K562 (cell line): ENCODE measurements around the gene TBXAS1. TPM values are rescaled to one million over a fixed set of nuclear protein-coding genes. Genes with fewer than 3 reads are reported as not detected.

Source experiments
- ARID1B ChIP-seq: fragments of 450-650 bp; IDR thresholded peaks from 2 replicates; pipeline ENCODE4 v1.6.1; 2016; ENCODE audit warnings: antibody characterized with exemption, mild to moderate bottlenecking, inconsistent platforms
- CBX1 ChIP-seq: sonication (generic); IDR thresholded peaks from 2 replicates; pipeline ENCODE4 v1.6.1; 2016; ENCODE audit warnings: antibody characterized with exemption, low read depth, mild to moderate bottlenecking
- CLOCK ChIP-seq: fragments of 250-450 bp; sonication (Bioruptor Pico); IDR thresholded peaks from 2 replicates; pipeline ENCODE4 v1.4.0; 2020; ENCODE audit warnings: mild to moderate bottlenecking, moderate library complexity, borderline replicate concordance
- CREBBP ChIP-seq: IDR thresholded peaks from one replicate; pipeline ENCODE4 v1.6.1; 2012; ENCODE audit warnings: low read depth, mild to moderate bottlenecking, control low read depth, inconsistent platforms, low read length
- EGR1 ChIP-seq: fragments of 450-650 bp; conservative IDR thresholded peaks from 2 replicates; pipeline ENCODE4 v1.6.1; 2017; ENCODE audit warnings: mild to moderate bottlenecking
- ESRRA ChIP-seq: fragments of 450-650 bp; IDR thresholded peaks from 2 replicates; pipeline ENCODE4 v1.6.1; 2014; ENCODE audit warnings: low read depth, mild to moderate bottlenecking, moderate library complexity, borderline replicate concordance
- ETV1 ChIP-seq: fragments of 450-650 bp; conservative IDR thresholded peaks from 2 replicates; pipeline ENCODE4 v1.6.1; 2016; ENCODE audit warnings: missing genetic modification characterization, control low read depth, low read depth, missing compliant biosample characterization
- FOXJ3 ChIP-seq: sonication (generic); formaldehyde crosslinking; IDR thresholded peaks from 2 replicates; pipeline ENCODE4 v1.4.0; 2020; ENCODE audit warnings: mild to moderate bottlenecking, missing genetic modification reagents
- ILF3 ChIP-seq: fragments of 450-650 bp; IDR thresholded peaks from 2 replicates; pipeline ENCODE4 v1.6.1; 2018; ENCODE audit warnings: antibody characterized with exemption, mild to moderate bottlenecking, moderate library complexity, borderline replicate concordance
- KAT8 ChIP-seq: fragments of 450-650 bp; IDR thresholded peaks from 2 replicates; pipeline ENCODE4 v1.6.1; 2016; ENCODE audit warnings: low read depth, mild to moderate bottlenecking
- MYC ChIP-seq, 2 experiments: fragments of 250-450 bp in 1 of 2; sonication (Bioruptor Pico) in 1 of 2; IDR thresholded peaks; 2 replicates each; pipeline versions ENCODE4 v1.5.1 to v1.6.1; 2012 to 2021; ENCODE audit warnings: low read depth in 2 of 2, borderline replicate concordance in 1 of 2, improper control_type of control experiment in 1 of 2, low read length in 1 of 2, mild to moderate bottlenecking in 1 of 2, moderate library complexity in 1 of 2
- NFIX ChIP-seq: fragments of 250-450 bp; sonication (Bioruptor Pico); IDR thresholded peaks from 2 replicates; pipeline ENCODE4 v1.4.0; 2020; ENCODE audit warnings: low read depth, mild to moderate bottlenecking, moderate library complexity
- NR2C2 ChIP-seq, 2 experiments: fragments of 200-800 bp in 1 of 2; sonication (Bioruptor generic) in 1 of 2; sonication (generic) in 1 of 2; formaldehyde crosslinking in 1 of 2; IDR thresholded peaks; 2 replicates each; pipeline versions ENCODE4 v1.6.1 to v1.8.0; 2016 to 2022; ENCODE audit warnings: mild to moderate bottlenecking in 1 of 2, missing compliant biosample characterization in 1 of 2, missing genetic modification characterization in 1 of 2, missing genetic modification reagents in 1 of 2
- PHF20 ChIP-seq: fragments of 450-650 bp; IDR thresholded peaks from 2 replicates; pipeline ENCODE4 v1.6.1; 2018; ENCODE audit not compliant: partially characterized antibody
- SMAD4 ChIP-seq: fragments of 250-450 bp; sonication (Bioruptor Pico); conservative IDR thresholded peaks from 2 replicates; pipeline ENCODE4 v1.8.0; 2021; ENCODE audit warnings: inconsistent platforms, mild to moderate bottlenecking, moderate library complexity
- SPI1 ChIP-seq: IDR thresholded peaks from 2 replicates; pipeline ENCODE4 v1.6.1; 2011; ENCODE audit warnings: low read depth, low read length, control low read depth, borderline replicate concordance
- SRSF1 ChIP-seq: fragments of 200-400 bp; formaldehyde crosslinking; IDR thresholded peaks from 2 replicates; pipeline ENCODE4 v1.6.1; 2017; ENCODE audit warnings: mild to moderate bottlenecking, low read depth, low read length, moderate library complexity
- TARDBP ChIP-seq: fragments of 450-650 bp; IDR thresholded peaks from 2 replicates; pipeline ENCODE4 v1.6.1; 2016
- XRCC3 ChIP-seq: fragments of 450-650 bp; IDR thresholded peaks from 2 replicates; pipeline ENCODE4 v1.6.1; 2017; ENCODE audit warnings: mild to moderate bottlenecking, moderate library complexity
- ZFP36 ChIP-seq: fragments of 150-350 bp; IDR thresholded peaks from 2 replicates; pipeline ENCODE4 v1.6.1; 2018; ENCODE audit warnings: low read length, low read depth; ENCODE audit not compliant: partially characterized antibody
- ZFPM2 ChIP-seq: fragments of 250-450 bp; sonication (Bioruptor Pico); IDR thresholded peaks from 2 replicates; pipeline ENCODE4 v1.5.1; 2022; ENCODE audit warnings: mild to moderate bottlenecking
- ZNF174 ChIP-seq: fragments of 250-450 bp; sonication (Bioruptor Pico); IDR thresholded peaks from 2 replicates; pipeline ENCODE4 v1.4.0; 2020; ENCODE audit warnings: mild to moderate bottlenecking
- ZNF398 ChIP-seq: fragments of 250-450 bp; sonication (Bioruptor Pico); IDR thresholded peaks from 2 replicates; pipeline ENCODE4 v1.8.0; 2021; ENCODE audit warnings: moderate library complexity, mild to moderate bottlenecking, inconsistent platforms
- ZNF431 ChIP-seq: sonication (generic); formaldehyde crosslinking; IDR thresholded peaks from 2 replicates; pipeline ENCODE4 v1.8.0; 2022; ENCODE audit warnings: mild to moderate bottlenecking, missing genetic modification reagents
- ZNF436 ChIP-seq: fragments of 250-450, 450-650 bp; sonication (Bioruptor Pico); formaldehyde crosslinking; IDR thresholded peaks from 2 replicates; pipeline ENCODE4 v1.7.0; 2020; ENCODE audit warnings: mild to moderate bottlenecking
- ZSCAN29 ChIP-seq: fragments of 450-650 bp; IDR thresholded peaks from 2 replicates; pipeline ENCODE4 v1.6.1; 2017
- polyA plus RNA-seq, 8 experiments: library from polyadenylated mRNA; depleted of rRNA in 4 of 8; stranded (reverse) in 5 of 8; unstranded in 3 of 8; fragments of >200 nt; fragmentation: Nextera tagmentation in 2 of 8; fragmentation: Illumina TruSeq in 1 of 8; extraction: Ambion mirVana in 2 of 8; extraction: Trizol in 1 of 8; gene quantifications; 2 replicates each; pipeline versions ENCODE4 v1.2.1 to v1.2.3, GENCODE V29; 2011 to 2014; ENCODE audit warnings: inconsistent platforms in 1 of 8, missing spikeins in 1 of 8
- total RNA-seq, 7 experiments: library from RNA; depleted of rRNA in 6 of 7; stranded (reverse); fragments of >200 nt in 6 of 7; fragmentation: Illumina TruSeq in 2 of 7; extraction: Trizol in 2 of 7; gene quantifications; 2 replicates each; pipeline versions ENCODE4 v1.2.1 to v1.2.3, GENCODE V29; 2011 to 2021; ENCODE audit warnings: low replicate concordance in 1 of 7

Gene TBXAS1
- total and polyA plus RNA-seq, 9 of the 15 experiments (the other 6 are each of a cell fraction or from before 2014, with no cell fraction given) = 1.1 to 8.3 (median 1.9) TPM

DNA sequence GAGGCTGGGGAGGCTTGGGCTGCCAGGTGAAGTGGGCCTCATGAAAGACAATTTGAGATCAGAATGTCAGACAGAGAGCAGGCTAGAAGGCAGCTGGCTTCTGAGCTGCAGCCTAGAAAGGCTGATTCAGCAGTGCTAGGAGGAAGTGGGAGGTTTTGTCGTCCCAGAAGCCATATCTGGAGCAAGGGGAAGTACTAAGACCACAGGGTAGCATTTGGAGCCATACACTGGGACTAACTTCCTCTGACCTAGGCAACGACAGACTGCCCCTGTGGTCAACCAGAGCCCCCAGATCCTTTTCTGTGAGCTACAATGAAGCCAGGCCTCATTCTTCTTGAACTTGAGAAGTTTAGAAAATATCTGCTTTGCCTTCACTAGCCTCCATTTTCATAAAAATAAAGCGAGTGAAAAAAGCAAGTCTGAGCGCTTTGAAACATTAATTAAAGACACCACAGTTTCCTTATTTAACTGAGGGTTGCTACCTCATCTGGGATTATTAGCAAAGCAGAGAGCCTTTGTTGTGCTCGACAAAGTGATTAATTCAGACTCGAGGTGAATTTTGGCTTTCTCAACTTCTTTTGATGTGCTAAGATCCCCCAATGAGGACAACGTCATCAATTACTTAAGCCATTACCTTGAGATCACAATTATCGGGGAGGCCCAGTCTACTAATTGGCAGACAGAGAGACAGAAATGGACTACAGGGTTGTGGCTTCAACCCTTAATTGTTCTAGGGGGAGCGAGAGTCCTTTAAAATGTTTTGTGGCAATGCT, 26.6 kb downstream of the TBXAS1 start (continued):
- TF ChIP-seq ZSCAN29 (no peak), ARID1B (no peak; the same call in 1 of the 2 replicates), ZNF436 (CRISPR knock-in tag) (no peak), SRSF1 (no peak), ZNF431 (no peak), ZNF398 (CRISPR knock-in tag) (no peak), NFIX (CRISPR knock-in tag) (no peak), PHF20 (peak; percentile 28), TARDBP (no peak), FOXJ3 (CRISPR knock-in tag) (no peak), EGR1 (no peak), ZFPM2 (CRISPR knock-in tag) (no peak), MYC (IDR thresholded peaks at IDR 0.05; ENCODE audit: low read depth, low read length) (0 out of 2 replicates have a peak, but pooled peaks have one; percentile 4), MYC (CRISPR knock-in tag; IDR thresholded peaks at IDR 0.05; ENCODE audit: borderline replicate concordance, low read depth) (0 out of 2 replicates have a peak, but pooled peaks have one; percentile 18), ILF3 (no peak), SPI1 (peak; percentile 97), NR2C2 (CRISPR knock-in tag; IDR thresholded peaks at IDR 0.05) (no peak), NR2C2 (tag; IDR thresholded peaks at IDR 0.05) (peak; percentile 69), XRCC3 (no peak), ZNF174 (no peak), ESRRA (no peak), SMAD4 (CRISPR knock-in tag) (peak; percentile 36; the same call in 1 of the 2 replicates), ZFP36 (no peak), ETV1 (tag) (no peak), CBX1 (peak; percentile 42; the same call in 1 of the 2 replicates), KAT8 (no peak), CREBBP (no peak), CLOCK (CRISPR knock-in tag) (no peak)
